Measurements from ENCODE around the gene APOBEC3B. TPM values are rescaled to one million over a fixed set of nuclear protein-coding genes. Genes with fewer than 3 reads are reported as not detected.

Gene APOBEC3B
- total RNA-seq, 1 donor from 2014 or later = not detected

DNA sequence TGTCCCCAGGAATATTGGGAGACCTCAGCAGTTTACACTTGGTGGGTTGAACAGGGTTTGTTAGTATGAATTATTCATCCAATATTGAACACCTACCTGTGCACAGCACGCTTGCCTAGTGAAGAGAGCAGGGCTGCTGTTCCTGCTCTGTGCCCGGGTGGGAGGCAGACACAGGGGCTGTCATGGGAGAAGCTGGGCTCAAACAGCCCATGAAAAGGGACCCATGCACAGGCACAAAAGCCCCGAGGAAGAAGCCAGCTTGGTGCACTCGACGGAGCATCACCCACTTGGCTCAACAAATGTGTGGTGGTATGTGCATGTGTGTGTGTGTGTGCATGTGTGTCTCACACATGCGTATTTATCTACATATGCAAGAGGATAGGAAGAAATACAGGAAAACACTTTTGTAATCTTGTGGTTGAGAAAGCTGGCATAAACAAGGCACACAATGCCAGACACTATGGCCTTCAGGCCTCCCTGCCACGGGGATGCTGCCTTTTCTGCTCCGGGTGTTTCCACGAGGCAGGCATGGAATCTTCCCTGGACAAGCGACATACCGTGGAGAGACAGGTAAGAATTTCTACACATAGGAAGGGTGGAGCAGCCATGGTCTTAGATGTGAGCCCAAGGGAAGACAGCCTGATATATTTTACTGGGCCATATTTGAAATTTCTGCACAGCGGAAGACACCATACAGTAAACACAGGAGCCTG lies 29.7 kb upstream of the APOBEC3B start:
- no peak overlapping the region for H3K4me3 Mint-ChIP-seq
- Histone ChIP-seq H3K9me3 (ENCODE audit: low read depth) (no peaks in the 10 kb centered on the region), H3K27me3 (no peaks in the 10 kb centered on the region), H3K4me3 (no peak overlapping the region), H2AFZ (replicated peaks) (no peak overlapping the region), H3K4me2 (no peak overlapping the region), H4K20me1 (ENCODE audit: low read depth) (no peaks in the 10 kb centered on the region), H3K27ac (no peak overlapping the region), H3K79me2 (ENCODE audit: low read depth) (no peaks in the 10 kb centered on the region), H3K9ac (no peak overlapping the region), H3K4me1 (peaks cover 3% of the 10 kb centered on the region), H3F3A (ENCODE audit: low read depth) (peaks cover 2% of the 10 kb centered on the region), H3K36me3 (no peaks in the 10 kb centered on the region)
- DNase-seq (ENCODE audit: low spot score) = no peak
- H3K4me1 Mint-ChIP-seq = peaks cover 6% of the 10 kb centered on the region
- H3K27ac Mint-ChIP-seq = no peak overlapping the region
- peaks cover 7% of the 10 kb centered on the region for H3K27me3 Mint-ChIP-seq (ENCODE audit: insufficient read depth, low read depth)
- H3K9me3 Mint-ChIP-seq = no peaks in the 10 kb centered on the region
- H3K36me3 Mint-ChIP-seq = no peaks in the 10 kb centered on the region
- TF ChIP-seq, protein P1, sequence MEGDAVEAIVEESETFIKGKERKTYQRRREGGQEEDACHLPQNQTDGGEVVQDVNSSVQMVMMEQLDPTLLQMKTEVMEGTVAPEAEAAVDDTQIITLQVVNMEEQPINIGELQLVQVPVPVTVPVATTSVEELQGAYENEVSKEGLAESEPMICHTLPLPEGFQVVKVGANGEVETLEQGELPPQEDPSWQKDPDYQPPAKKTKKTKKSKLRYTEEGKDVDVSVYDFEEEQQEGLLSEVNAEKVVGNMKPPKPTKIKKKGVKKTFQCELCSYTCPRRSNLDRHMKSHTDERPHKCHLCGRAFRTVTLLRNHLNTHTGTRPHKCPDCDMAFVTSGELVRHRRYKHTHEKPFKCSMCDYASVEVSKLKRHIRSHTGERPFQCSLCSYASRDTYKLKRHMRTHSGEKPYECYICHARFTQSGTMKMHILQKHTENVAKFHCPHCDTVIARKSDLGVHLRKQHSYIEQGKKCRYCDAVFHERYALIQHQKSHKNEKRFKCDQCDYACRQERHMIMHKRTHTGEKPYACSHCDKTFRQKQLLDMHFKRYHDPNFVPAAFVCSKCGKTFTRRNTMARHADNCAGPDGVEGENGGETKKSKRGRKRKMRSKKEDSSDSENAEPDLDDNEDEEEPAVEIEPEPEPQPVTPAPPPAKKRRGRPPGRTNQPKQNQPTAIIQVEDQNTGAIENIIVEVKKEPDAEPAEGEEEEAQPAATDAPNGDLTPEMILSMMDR (IDR thresholded peaks at IDR 0.05) = no peak
- TF ChIP-seq EZH2phosphoT487 (IDR thresholded peaks at IDR 0.05) (no peak), EZH2 (IDR thresholded peaks at IDR 0.05) (no peak)

DNA sequence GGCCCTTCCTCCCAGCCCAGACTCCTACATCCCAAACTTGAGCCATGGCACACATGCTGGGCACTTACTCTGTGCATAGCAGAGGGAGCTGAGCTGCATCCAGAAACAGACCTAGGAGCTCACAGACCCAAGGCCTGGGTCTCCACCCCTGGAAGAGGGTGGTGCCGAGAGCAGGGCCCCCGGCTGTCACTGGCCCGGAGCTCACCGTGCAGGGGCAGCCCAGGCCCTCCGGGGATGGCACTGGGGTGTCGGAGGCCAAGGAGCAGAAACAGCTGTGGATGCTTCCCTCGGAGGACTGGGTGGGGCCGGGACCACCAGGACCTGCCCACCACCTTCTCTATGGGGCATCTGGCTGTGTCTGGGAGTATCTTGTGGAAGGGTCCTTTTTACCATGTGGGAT lies 29.1 kb upstream of the APOBEC3B start:
- peak; percentile 0 for DNase-seq (ENCODE audit: low spot score)
- H3K27ac ChIP-seq = no peak overlapping the region
- no peaks in the 10 kb centered on the region for H3K36me3 Mint-ChIP-seq
- peaks cover 2% of the 10 kb centered on the region for H3K4me1 Mint-ChIP-seq
- H3K9ac ChIP-seq = no peak overlapping the region
- no peaks in the 10 kb centered on the region for H3K27me3 ChIP-seq
- no peaks in the 10 kb centered on the region for H3K9me3 Mint-ChIP-seq
- TF ChIP-seq, protein P1 (IDR thresholded peaks at IDR 0.05) = no peak
- TF ChIP-seq EZH2phosphoT487 (IDR thresholded peaks at IDR 0.05) = no peak
- TF ChIP-seq EZH2 (IDR thresholded peaks at IDR 0.05) = no peak
- no peak overlapping the region for H3K4me3 ChIP-seq
- H3K4me1 ChIP-seq = no peaks in the 10 kb centered on the region
- H3F3A ChIP-seq (ENCODE audit: low read depth) = no peaks in the 10 kb centered on the region
- H3K79me2 ChIP-seq (ENCODE audit: low read depth) = no peaks in the 10 kb centered on the region
- H3K36me3 ChIP-seq = no peaks in the 10 kb centered on the region
- H2AFZ ChIP-seq (replicated peaks) = no peak overlapping the region
- no peak overlapping the region for H3K27ac Mint-ChIP-seq
- H3K27me3 Mint-ChIP-seq (ENCODE audit: insufficient read depth, low read depth) = peaks cover 8% of the 10 kb centered on the region
- no peak overlapping the region for H3K4me2 ChIP-seq
- H3K9me3 ChIP-seq (ENCODE audit: low read depth) = no peaks in the 10 kb centered on the region
- H3K4me3 Mint-ChIP-seq = no peak overlapping the region
- no peaks in the 10 kb centered on the region for H4K20me1 ChIP-seq (ENCODE audit: low read depth)

DNA sequence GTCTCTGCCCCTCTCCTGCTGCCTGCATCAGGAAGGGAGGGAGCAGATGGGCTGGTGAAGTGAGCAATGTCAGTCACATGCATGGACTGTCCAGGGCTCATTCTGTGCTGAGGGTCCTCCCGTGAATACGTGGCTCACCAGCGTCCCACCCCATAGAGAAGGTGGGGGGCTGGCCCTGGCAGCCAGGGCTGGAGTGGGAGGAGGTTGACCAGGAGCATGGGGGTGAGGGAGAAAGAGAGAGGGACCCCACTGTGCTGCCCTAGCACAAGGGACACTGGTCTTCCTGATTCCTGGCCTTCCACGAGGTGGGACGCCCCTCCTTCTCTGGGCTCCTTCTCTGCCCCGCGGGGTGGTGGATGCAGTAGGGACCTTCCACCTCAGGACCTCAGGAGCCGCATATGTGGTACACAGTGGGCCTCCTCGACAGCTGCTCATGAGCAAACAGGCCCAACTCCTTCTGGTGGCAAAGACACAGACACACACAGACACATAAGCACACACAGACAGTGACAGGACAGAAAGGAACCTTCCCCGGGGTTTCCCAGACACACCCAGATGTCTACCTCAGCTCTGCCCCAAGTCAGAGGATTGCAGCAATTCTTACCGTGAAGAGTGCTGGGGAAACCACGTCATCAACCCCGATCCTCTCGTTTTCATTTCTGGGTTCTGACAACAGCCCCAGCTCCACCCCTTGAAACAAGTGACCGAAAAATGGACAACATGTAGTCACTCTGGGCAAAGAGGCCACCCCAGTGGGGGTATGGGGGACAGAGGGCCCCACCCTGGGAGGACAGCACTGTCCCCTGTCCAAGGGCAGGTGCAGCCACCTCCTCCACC lies 28.4 kb upstream of the APOBEC3B start:
- Histone ChIP-seq H3K79me2 (ENCODE audit: low read depth) (no peaks in the 10 kb centered on the region), H3K4me3 (no peak overlapping the region), H2AFZ (replicated peaks) (no peak overlapping the region), H3K4me1 (no peaks in the 10 kb centered on the region), H3K27ac (no peak overlapping the region), H3K9ac (no peak overlapping the region), H4K20me1 (ENCODE audit: low read depth) (no peaks in the 10 kb centered on the region), H3F3A (ENCODE audit: low read depth) (no peaks in the 10 kb centered on the region), H3K9me3 (ENCODE audit: low read depth) (no peaks in the 10 kb centered on the region), H3K36me3 (no peaks in the 10 kb centered on the region), H3K4me2 (no peak overlapping the region), H3K27me3 (no peaks in the 10 kb centered on the region)
- peaks cover 2% of the 10 kb centered on the region for H3K4me1 Mint-ChIP-seq
- no peaks in the 10 kb centered on the region for H3K9me3 Mint-ChIP-seq
- no peak for TF ChIP-seq EZH2 (IDR thresholded peaks at IDR 0.05)
- TF ChIP-seq, protein P1 (IDR thresholded peaks at IDR 0.05) = no peak
- TF ChIP-seq EZH2phosphoT487 (IDR thresholded peaks at IDR 0.05) = no peak
- no peaks in the 10 kb centered on the region for H3K36me3 Mint-ChIP-seq
- no peak overlapping the region for H3K4me3 Mint-ChIP-seq
- H3K27ac Mint-ChIP-seq = no peak overlapping the region
- peaks cover 11% of the 10 kb centered on the region for H3K27me3 Mint-ChIP-seq (ENCODE audit: insufficient read depth, low read depth)
- no peak for DNase-seq (ENCODE audit: low spot score)
